HT1080 (cell line): ENCODE results near the gene CYP26C1. TPM values are rescaled to one million over a fixed set of nuclear protein-coding genes. Genes with fewer than 3 reads are reported as not detected.

Source experiments
- DNase-seq: peaks from one replicate; pipeline ENCODE4 v3.0.0-alpha.2; 2015; ENCODE audit warnings: low read depth
- polyA plus RNA-seq, 2 experiments: library from polyadenylated mRNA; depleted of rRNA; stranded (reverse); fragments of >200 nt; gene quantifications; 2 replicates each; pipeline ENCODE4 v1.2.3, GENCODE V29; 2015
- total RNA-seq: library from RNA; depleted of rRNA; stranded (reverse); fragments of >200 nt; shearing (Covaris generic); gene quantifications from 2 replicates; pipeline ENCODE4 v1.2.3, GENCODE V29; 2014; rRNA removed

The CYP26C1 gene
- not detected in 2 replicates for total RNA-seq
- polyA plus RNA-seq (2015; cell fraction: cytosol; rRNA removed): not detected in 2 replicates
- polyA plus RNA-seq (2015; cell fraction: nucleus; rRNA removed): not detected in 2 replicates

- no peak for DNase-seq
These were observed at the start of gene CYP26C1 for GRCh38 chr10:93059975-93060886. TSS of gene CYP26C1 (plus strand) at chr10:93060798. CDS start at chr10:93061264, 466 bp downstream.

GRCh38 chr10:93015722-93016121, 44.9 kb upstream of the CYP26C1 start:
- no peak for DNase-seq

GRCh38 chr10:93023013-93023650, 37.5 kb upstream of the CYP26C1 start:
- DNase-seq: no peak

- DNase-seq: no peak
These were observed 34.5 kb upstream of the CYP26C1 start for GRCh38 chr10:93026072-93026471.

- no peak for DNase-seq
These were observed 33.1 kb upstream of the CYP26C1 start for GRCh38 chr10:93027508-93027907.

GRCh38 chr10:93028883-93029282, 31.7 kb upstream of the CYP26C1 start:
- peak; percentile 73 for DNase-seq

GRCh38 chr10:93030409-93030808, 30.2 kb upstream of the CYP26C1 start:
- DNase-seq: peak; percentile 56

GRCh38 chr10:93032105-93032808, 28.3 kb upstream of the CYP26C1 start:
- DNase-seq: no peak

GRCh38 chr10:93032809-93033137, 27.8 kb upstream of the CYP26C1 start:
- DNase-seq: no peak

GRCh38 chr10:93034426-93034825, 26.2 kb upstream of the CYP26C1 start:
- no peak for DNase-seq

GRCh38 chr10:93039110-93039509, 21.5 kb upstream of the CYP26C1 start:
- no peak for DNase-seq

GRCh38 chr10:93039721-93040120, 20.9 kb upstream of the CYP26C1 start:
- DNase-seq: peak; percentile 38

GRCh38 chr10:93054486-93054885, 6.1 kb upstream of the CYP26C1 start:
- DNase-seq: no peak

- DNase-seq: no peak
These were observed 2.5 kb upstream of the CYP26C1 start for GRCh38 chr10:93058139-93058538.

GRCh38 chr10:93060887-93061593, 442 bp downstream of the CYP26C1 start:
- no peak for DNase-seq

- no peak for DNase-seq
These were observed 1.3 kb downstream of the CYP26C1 start for GRCh38 chr10:93061594-93062513.

GRCh38 chr10:93062514-93063143, 2.0 kb downstream of the CYP26C1 start:
- DNase-seq: no peak

- no peak for DNase-seq
These were observed 2.8 kb downstream of the CYP26C1 start for GRCh38 chr10:93063144-93063976.
